HG02973 (cell line): ENCODE data around the gene GPC6.

Experiments
- ATAC-seq: cut with Tn5 transposase; IDR thresholded peaks from one replicate; pipeline ENCODE4 v1.9.1; 2021; ENCODE audit warnings: moderate library complexity; ENCODE audit not compliant: unreplicated experiment

GPC6 gene

GRCh38 chr13:93767917-93768409 is 541.4 kb downstream of the GPC6 start:
- ATAC-seq = no peak

GRCh38 chr13:93769101-93769500 is 542.5 kb downstream of the GPC6 start:
- ATAC-seq = no peak

GRCh38 chr13:93769607-93770006 is 543.0 kb downstream of the GPC6 start:
- ATAC-seq = no peak

GRCh38 chr13:93771227-93771626 is 544.6 kb downstream of the GPC6 start:
- no peak for ATAC-seq

GRCh38 chr13:93771782-93772181 is 545.2 kb downstream of the GPC6 start:
- no peak for ATAC-seq

- no peak for ATAC-seq
These were observed 547.9 kb downstream of the GPC6 start for GRCh38 chr13:93774506-93774905.

GRCh38 chr13:93775027-93775426 is 548.4 kb downstream of the GPC6 start:
- ATAC-seq = no peak

- no peak for ATAC-seq
These were observed 549.0 kb downstream of the GPC6 start for GRCh38 chr13:93775507-93776108.

- ATAC-seq = no peak
These were observed 550.3 kb downstream of the GPC6 start for GRCh38 chr13:93776936-93777335.

- no peak for ATAC-seq
These were observed 550.9 kb downstream of the GPC6 start for GRCh38 chr13:93777504-93777903.

- no peak for ATAC-seq
These were observed 551.9 kb downstream of the GPC6 start for GRCh38 chr13:93778548-93778947.

- no peak for ATAC-seq
These were observed 557.6 kb downstream of the GPC6 start for GRCh38 chr13:93784191-93784590.

GRCh38 chr13:93786846-93787489 is 560.4 kb downstream of the GPC6 start:
- no peak for ATAC-seq

GRCh38 chr13:93788456-93788855 is 561.8 kb downstream of the GPC6 start:
- no peak for ATAC-seq

- no peak for ATAC-seq
These were observed 562.5 kb downstream of the GPC6 start for GRCh38 chr13:93789058-93789457.

- peak; percentile 85 for ATAC-seq
These were observed 567.7 kb downstream of the GPC6 start for GRCh38 chr13:93794197-93794885.

- ATAC-seq = peak; percentile 43
These were observed 570.9 kb downstream of the GPC6 start for GRCh38 chr13:93797463-93797862.

- ATAC-seq = no peak
These were observed 573.7 kb downstream of the GPC6 start for GRCh38 chr13:93800342-93800741.

GRCh38 chr13:93805736-93806135 is 579.1 kb downstream of the GPC6 start:
- no peak for ATAC-seq

- ATAC-seq = no peak
These were observed 580.3 kb downstream of the GPC6 start for GRCh38 chr13:93806861-93807260.

GRCh38 chr13:93810264-93810663 is 583.7 kb downstream of the GPC6 start:
- no peak for ATAC-seq

- ATAC-seq = no peak
These were observed 584.6 kb downstream of the GPC6 start for GRCh38 chr13:93811071-93811737.
